Calu3 (cell line): Measurements from ENCODE around the gene CX3CL1. TPM values are rescaled to one million over a fixed set of nuclear protein-coding genes. Genes with fewer than 3 reads are reported as not detected.

Experiments
- BruUV-seq: library from RNA; stranded (reverse); fragments of 400-500 nt; replicated peaks from 2 replicates; lab custom pipeline; 2021; lab: Mats Ljungman, UMichigan
- CTCF ChIA-PET: fragments of 300-600 bp; sonication (Branson Sonifier 250); formaldehyde crosslinking; loops from one replicate; lab custom pipeline; 2022; ENCODE audit warnings: antibody characterized with exemption; lab: Charles Lee
- DNase-seq: peaks from one replicate; pipeline ENCODE4 v3.0.0; 2022
- H3K27ac Mint-ChIP-seq: one replicate; pipeline ENCODE4 v1.8.0; 2022; ENCODE audit warnings: mixed read lengths; ENCODE audit not compliant: unreplicated experiment
- H3K27me3 Mint-ChIP-seq: one replicate; pipeline ENCODE4 v1.8.0; 2022; ENCODE audit warnings: mixed read lengths; ENCODE audit not compliant: unreplicated experiment
- H3K36me3 Mint-ChIP-seq: one replicate; pipeline ENCODE4 v1.8.0; 2022; ENCODE audit warnings: mild to moderate bottlenecking, moderate library complexity, mixed read lengths; ENCODE audit not compliant: insufficient read depth, unreplicated experiment
- H3K4me1 Mint-ChIP-seq: one replicate; pipeline ENCODE4 v1.8.0; 2022; ENCODE audit warnings: mild to moderate bottlenecking, low read depth, mixed read lengths; ENCODE audit not compliant: unreplicated experiment
- H3K4me3 Mint-ChIP-seq: one replicate; pipeline ENCODE4 v1.8.0; 2022; ENCODE audit warnings: mild to moderate bottlenecking, low read depth, moderate library complexity, mixed read lengths; ENCODE audit not compliant: unreplicated experiment
- H3K9me3 Mint-ChIP-seq: one replicate; pipeline ENCODE4 v1.8.0; 2022; ENCODE audit warnings: low read depth, mixed read lengths; ENCODE audit not compliant: unreplicated experiment
- intact Hi-C: fragments of 100-400 bp; cut with micrococcal nuclease; formaldehyde crosslinking; loops from one replicate; pipeline ENCODE4 v1.10.0; 2022; ENCODE audit not compliant: unreplicated experiment
- total RNA-seq: library from RNA; stranded (reverse); gene quantifications from 2 replicates; pipeline ENCODE4 v1.2.3, GENCODE V29; 2022
- TF ChIP-seq, protein P1 (sequence below): fragments of 200-600 bp; IDR thresholded peaks from one replicate; pipeline ENCODE4 v1.8.0; 2022; ENCODE audit warnings: antibody characterized with exemption; ENCODE audit not compliant: unreplicated experiment

The CX3CL1 gene
- total RNA-seq, 1 experiment from 2014 or later: 17.6 TPM

DNA sequence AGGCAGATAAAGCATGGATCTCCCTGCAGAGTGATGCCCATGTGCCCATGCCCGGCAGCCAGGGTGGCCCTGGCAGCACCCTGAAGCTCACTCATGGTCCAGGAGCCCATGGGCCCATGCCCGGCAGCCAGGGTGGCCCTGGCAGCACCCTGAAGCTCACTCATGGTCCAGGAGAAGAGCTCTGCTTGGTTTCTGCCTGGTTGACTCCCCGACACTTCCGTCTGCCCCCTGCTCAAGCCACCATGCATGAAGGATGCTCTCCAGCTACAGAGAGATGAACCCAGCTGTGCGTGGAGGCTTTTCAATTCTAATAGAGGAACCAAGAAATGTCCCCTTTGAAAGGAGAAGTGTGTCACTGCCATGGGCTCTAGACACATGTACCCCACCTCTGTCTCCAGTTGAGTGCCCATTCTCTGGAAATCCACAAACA lies 41.0 kb downstream of the CX3CL1 start:
- Mint-ChIP-seq H3K27ac (no peak overlapping the region), H3K27me3 (no peaks in the 10 kb centered on the region), H3K9me3 (no peaks in the 10 kb centered on the region), H3K4me1 (peaks cover 39% of the 10 kb centered on the region), H3K36me3 (peaks cover 6% of the 10 kb centered on the region), H3K4me3 (no peak overlapping the region)
- BruUV-seq: no TSS peak
- TF ChIP-seq, protein P1, sequence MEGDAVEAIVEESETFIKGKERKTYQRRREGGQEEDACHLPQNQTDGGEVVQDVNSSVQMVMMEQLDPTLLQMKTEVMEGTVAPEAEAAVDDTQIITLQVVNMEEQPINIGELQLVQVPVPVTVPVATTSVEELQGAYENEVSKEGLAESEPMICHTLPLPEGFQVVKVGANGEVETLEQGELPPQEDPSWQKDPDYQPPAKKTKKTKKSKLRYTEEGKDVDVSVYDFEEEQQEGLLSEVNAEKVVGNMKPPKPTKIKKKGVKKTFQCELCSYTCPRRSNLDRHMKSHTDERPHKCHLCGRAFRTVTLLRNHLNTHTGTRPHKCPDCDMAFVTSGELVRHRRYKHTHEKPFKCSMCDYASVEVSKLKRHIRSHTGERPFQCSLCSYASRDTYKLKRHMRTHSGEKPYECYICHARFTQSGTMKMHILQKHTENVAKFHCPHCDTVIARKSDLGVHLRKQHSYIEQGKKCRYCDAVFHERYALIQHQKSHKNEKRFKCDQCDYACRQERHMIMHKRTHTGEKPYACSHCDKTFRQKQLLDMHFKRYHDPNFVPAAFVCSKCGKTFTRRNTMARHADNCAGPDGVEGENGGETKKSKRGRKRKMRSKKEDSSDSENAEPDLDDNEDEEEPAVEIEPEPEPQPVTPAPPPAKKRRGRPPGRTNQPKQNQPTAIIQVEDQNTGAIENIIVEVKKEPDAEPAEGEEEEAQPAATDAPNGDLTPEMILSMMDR: no peak
- CTCF ChIA-PET: no interaction called here
- no peak for DNase-seq
- intact Hi-C loops: loop anchor here (10.0 kb wide), 1 partner anchor 229 kb away; the partner anchor contains the start of genes PSME3IP1 and RSPRY1

DNA sequence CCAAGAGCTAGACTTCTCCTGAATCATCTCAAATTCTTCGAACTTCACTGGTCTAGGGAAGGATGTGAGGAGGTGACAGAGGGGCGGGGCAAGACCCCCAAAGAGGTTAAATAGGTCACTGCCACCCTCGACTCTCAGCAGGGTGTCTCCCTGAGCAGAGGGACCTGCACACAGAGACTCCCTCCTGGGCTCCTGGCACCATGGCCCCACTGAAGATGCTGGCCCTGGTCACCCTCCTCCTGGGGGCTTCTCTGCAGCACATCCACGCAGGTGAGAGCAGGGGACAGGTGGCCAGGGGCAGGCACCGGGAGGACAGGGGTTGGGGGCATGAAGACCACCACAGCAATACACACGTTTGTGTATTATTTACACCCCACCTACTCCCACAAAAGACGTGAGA lies 41.4 kb downstream of the CX3CL1 start:
- intact Hi-C loops: loop anchor here (10.0 kb wide), 1 partner anchor 229 kb away; the partner anchor contains the start of genes PSME3IP1 and RSPRY1
- CTCF ChIA-PET: interaction anchor here (0.7 kb wide), 1 partner anchor 99 kb away, joined by 4 read pairs; no protein-coding TSS in a partner anchor
- Mint-ChIP-seq H3K4me1 (peaks cover 43% of the 10 kb centered on the region), H3K4me3 (no peak overlapping the region), H3K9me3 (no peaks in the 10 kb centered on the region), H3K36me3 (peaks cover 6% of the 10 kb centered on the region), H3K27ac (no peak overlapping the region), H3K27me3 (no peaks in the 10 kb centered on the region)
- no TSS peak for BruUV-seq
- DNase-seq: no peak
- TF ChIP-seq, protein P1: no peak

DNA sequence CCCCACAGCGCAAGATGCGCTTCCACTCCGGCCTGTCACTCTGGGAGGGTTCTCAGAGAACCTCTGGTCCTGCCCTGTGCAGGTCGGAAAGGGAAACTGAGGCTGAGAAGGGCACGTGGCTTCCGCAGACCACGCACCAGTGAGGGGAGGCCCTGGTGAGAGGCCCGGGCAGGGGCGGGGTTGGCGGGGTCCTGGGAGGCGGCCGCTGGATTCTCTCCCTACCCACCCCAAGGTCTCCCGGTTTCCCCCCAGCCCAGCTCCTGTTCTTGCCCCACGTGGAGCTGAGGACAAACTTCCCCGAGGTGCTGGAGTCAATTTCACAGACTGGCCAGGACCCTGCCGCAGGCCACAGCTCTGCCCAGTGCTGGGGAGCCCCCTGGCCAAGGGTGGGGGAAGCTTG lies 43.8 kb downstream of the CX3CL1 start:
- peaks cover 6% of the 10 kb centered on the region for H3K36me3 Mint-ChIP-seq
- TF ChIP-seq, protein P1: no peak
- no peaks in the 10 kb centered on the region for H3K9me3 Mint-ChIP-seq
- no peak for DNase-seq
- H3K27ac Mint-ChIP-seq: no peak overlapping the region
- intact Hi-C loops: loop anchor here (5.0 to 10.0 kb wide), 4 partner anchors 39 to 334 kb away; partner anchors contain the start of genes PSME3IP1 and RSPRY1
- no peak overlapping the region for H3K4me3 Mint-ChIP-seq
- CTCF ChIA-PET: interaction anchor here (1.4 to 4.0 kb wide), 4 partner anchors 11 to 114 kb away, joined by 4 to 80 read pairs (median 9); partner anchors contain the start of genes CCL17 and CX3CL1
- peaks cover 33% of the 10 kb centered on the region for H3K4me1 Mint-ChIP-seq
- H3K27me3 Mint-ChIP-seq: no peaks in the 10 kb centered on the region
- no TSS peak for BruUV-seq

DNA sequence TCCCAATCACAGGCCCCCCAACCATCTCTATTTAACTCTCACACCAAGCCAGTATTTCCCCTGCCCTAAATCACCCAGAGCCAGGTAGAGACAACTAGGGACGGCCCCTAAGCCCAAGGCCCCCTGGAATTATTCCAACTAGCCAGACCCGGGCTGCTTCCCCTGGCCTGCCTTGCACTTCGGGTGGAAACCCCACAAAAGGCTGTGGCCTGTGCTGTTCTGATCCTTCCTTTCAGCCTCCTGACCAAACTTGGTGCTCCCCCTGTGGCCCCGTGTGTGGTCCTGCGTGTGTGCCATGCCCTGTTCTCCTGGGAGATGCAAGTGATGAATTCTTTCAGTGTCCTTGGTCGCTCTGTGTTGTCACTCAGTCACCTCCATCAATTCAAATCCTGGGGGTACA lies 47.2 kb downstream of the CX3CL1 start:
- TF ChIP-seq, protein P1: no peak
- peaks cover 42% of the 10 kb centered on the region for H3K4me1 Mint-ChIP-seq
- no peak for DNase-seq
- H3K27ac Mint-ChIP-seq: no peak overlapping the region
- intact Hi-C loops: loop anchor here (5.0 to 10.0 kb wide), 4 partner anchors 42 to 337 kb away; partner anchors contain the start of genes PSME3IP1 and RSPRY1
- H3K36me3 Mint-ChIP-seq: peaks cover 6% of the 10 kb centered on the region
- no peaks in the 10 kb centered on the region for H3K9me3 Mint-ChIP-seq
- H3K4me3 Mint-ChIP-seq: no peak overlapping the region
- BruUV-seq: no TSS peak
- no peaks in the 10 kb centered on the region for H3K27me3 Mint-ChIP-seq
- CTCF ChIA-PET: interaction anchor here (0.5 to 4.0 kb wide), 3 partner anchors 90 to 117 kb away, joined by 4 to 80 read pairs (median 8); no protein-coding TSS in a partner anchor
